Tibial nerve (tissue), 4 donors: ENCODE data around the gene SOCS7. TPM values are rescaled to one million over a fixed set of nuclear protein-coding genes. Genes with fewer than 3 reads are reported as not detected.
A peak's percentile ranks its signal among the peaks of the same experiment; 100 is the strongest.

ENCODE experiments used
- DNase-seq, 2 donors: peaks; one replicate each; pipeline ENCODE4 v3.0.0-alpha.2; 2019; ENCODE audit warnings: low spot score in 2 of 2
- H3K27ac ChIP-seq, 4 donors: fragments of 200-600 bp; sonication (generic) in 3 of 4; one replicate each; pipeline ENCODE4 v1.5.1; 2017 to 2019; ENCODE audit warnings: mild to moderate bottlenecking in 1 of 4
- H3K27me3 ChIP-seq, 2 donors: fragments of 200-600 bp; sonication (generic) in 1 of 2; one replicate each; pipeline versions ENCODE4 v1.5.1 to v1.6.0; 2017 to 2019
- H3K36me3 ChIP-seq, 3 donors: fragments of 200-600 bp; sonication (generic); one replicate each; pipeline ENCODE4 v1.5.1; 2018 to 2019
- H3K4me1 ChIP-seq, 4 donors: fragments of 200-600 bp; sonication (generic) in 3 of 4; one replicate each; pipeline ENCODE4 v1.5.1; 2017 to 2019
- H3K4me3 ChIP-seq, 4 donors: fragments of 200-600 bp; sonication (generic) in 3 of 4; one replicate each; pipeline ENCODE4 v1.5.1; 2017 to 2019; ENCODE audit warnings: mild to moderate bottlenecking in 1 of 4, moderate library complexity in 1 of 4
- H3K9me3 ChIP-seq, 4 donors: fragments of 200-600 bp; sonication (generic) in 3 of 4; one replicate each; pipeline ENCODE4 v1.5.1; 2017 to 2019
- EP300 ChIP-seq, 2 donors: sonication (generic); formaldehyde crosslinking; IDR thresholded peaks; one replicate each; pipeline ENCODE4 v1.6.1; 2017; ENCODE audit warnings: antibody characterized with exemption in 2 of 2, mild to moderate bottlenecking in 1 of 2
- POLR2A ChIP-seq, 2 donors: fragments of 450-650 bp; IDR thresholded peaks; one replicate each; pipeline ENCODE4 v1.6.1; 2017; ENCODE audit warnings: antibody characterized with exemption in 2 of 2, mild to moderate bottlenecking in 2 of 2, moderate library complexity in 2 of 2
- WGBS, 2 donors: methylation state at CpG; one replicate each; pipeline ENCODE4 v1.1.5; 2018; 5-methylcytosine and 5-hydroxymethylcytosine counted together
- total RNA-seq, 4 donors: library from RNA; depleted of rRNA; stranded (reverse); fragments of >200 nt; gene quantifications; one replicate each; pipeline ENCODE4 v1.1.0, GENCODE V29; 2016
- TF ChIP-seq, protein P1 (sequence below), 5 experiments: fragments of 200-600 bp in 3 of 5; fragments of 450-650 bp in 2 of 5; sonication (generic) in 3 of 5; IDR thresholded peaks; one replicate each; pipeline ENCODE4 v1.5.1; 2016 to 2019; ENCODE audit warnings: antibody characterized with exemption in 5 of 5, mild to moderate bottlenecking in 3 of 5, moderate library complexity in 2 of 5

SOCS7 gene
- total RNA-seq, 4 donors from 2014 or later, result 14.7 to 26.4 (median 17.8) TPM

DNA sequence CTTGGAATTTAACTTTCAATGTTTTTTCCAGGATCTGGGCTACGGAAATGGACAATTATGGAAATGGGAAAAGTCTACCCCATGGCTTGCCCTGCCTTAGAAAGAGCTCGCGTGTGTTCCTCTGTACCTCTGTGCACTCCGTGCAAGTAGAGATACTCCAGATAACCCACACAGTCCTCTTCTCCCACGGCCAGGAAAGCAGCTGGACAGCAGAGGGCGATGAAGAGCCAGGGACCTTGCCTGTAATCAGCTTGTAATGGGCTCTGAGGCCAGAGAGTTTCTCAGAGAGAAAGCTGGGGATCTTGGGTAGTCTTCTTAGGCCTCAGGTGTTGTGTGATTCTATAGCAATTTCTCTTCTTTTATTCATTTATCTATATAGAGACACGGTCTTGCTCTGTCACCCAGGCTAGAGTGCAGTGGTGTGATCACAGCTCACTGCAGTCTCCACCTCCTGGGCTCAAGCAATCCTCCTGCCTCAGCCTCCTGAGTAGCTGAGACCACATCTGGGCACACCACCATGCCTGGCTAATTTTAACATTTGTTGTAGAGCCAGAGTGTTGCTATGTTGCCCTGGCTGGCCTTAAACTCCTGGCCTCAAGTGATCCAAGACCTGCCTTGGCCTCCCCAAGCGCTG lies 2.4 kb upstream of the SOCS7 start:
- peak overlapping the region in 1 of 4 donors; percentile 3 for H3K27ac ChIP-seq
- TF ChIP-seq POLR2A (IDR thresholded peaks at IDR 0.05), result no peak
- TF ChIP-seq, protein P1, sequence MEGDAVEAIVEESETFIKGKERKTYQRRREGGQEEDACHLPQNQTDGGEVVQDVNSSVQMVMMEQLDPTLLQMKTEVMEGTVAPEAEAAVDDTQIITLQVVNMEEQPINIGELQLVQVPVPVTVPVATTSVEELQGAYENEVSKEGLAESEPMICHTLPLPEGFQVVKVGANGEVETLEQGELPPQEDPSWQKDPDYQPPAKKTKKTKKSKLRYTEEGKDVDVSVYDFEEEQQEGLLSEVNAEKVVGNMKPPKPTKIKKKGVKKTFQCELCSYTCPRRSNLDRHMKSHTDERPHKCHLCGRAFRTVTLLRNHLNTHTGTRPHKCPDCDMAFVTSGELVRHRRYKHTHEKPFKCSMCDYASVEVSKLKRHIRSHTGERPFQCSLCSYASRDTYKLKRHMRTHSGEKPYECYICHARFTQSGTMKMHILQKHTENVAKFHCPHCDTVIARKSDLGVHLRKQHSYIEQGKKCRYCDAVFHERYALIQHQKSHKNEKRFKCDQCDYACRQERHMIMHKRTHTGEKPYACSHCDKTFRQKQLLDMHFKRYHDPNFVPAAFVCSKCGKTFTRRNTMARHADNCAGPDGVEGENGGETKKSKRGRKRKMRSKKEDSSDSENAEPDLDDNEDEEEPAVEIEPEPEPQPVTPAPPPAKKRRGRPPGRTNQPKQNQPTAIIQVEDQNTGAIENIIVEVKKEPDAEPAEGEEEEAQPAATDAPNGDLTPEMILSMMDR (IDR thresholded peaks at IDR 0.05), result peak; percentile 80 to 95 (median 89)
- peak in 1 of 2 donors; percentile 7 for TF ChIP-seq EP300 (IDR thresholded peaks at IDR 0.05)
- H3K4me3 ChIP-seq, result no peak overlapping the region
- peaks cover 0 to 18% (median 9%) of the 10 kb centered on the region in 4 donors for H3K4me1 ChIP-seq
- H3K36me3 ChIP-seq, result no peaks in the 10 kb centered on the region
- WGBS, 2 donors, result 13 to 17% methylated on average over 8 of the region's 8 CpGs
- peak; percentile 83 to 96 for DNase-seq
- no peaks in the 10 kb centered on the region for H3K27me3 ChIP-seq
- H3K9me3 ChIP-seq, result no peaks in the 10 kb centered on the region

DNA sequence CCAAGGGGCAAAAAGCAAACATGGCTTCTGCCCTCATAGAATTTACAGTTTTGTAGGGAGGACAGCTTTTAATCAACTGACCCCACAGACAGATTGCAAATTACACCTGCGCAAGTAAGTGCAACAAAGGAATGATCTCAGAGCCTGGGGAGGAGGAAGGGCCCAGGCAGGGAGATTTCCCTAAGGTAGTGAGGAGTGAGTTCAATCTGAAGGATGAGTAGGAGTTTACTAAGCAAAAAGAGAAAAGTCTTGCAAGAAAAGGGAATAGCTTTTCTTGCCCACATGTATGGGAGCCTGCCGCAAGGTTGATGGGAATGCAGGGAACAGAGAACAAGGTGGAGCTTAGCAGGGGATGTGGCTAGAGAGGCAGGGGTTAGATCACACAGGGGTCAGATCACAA lies 1.6 kb upstream of the SOCS7 start:
- H3K36me3 ChIP-seq, result no peaks in the 10 kb centered on the region
- no peak for DNase-seq
- TF ChIP-seq, protein P1 (IDR thresholded peaks at IDR 0.05), result no peak
- TF ChIP-seq POLR2A (IDR thresholded peaks at IDR 0.05) (no peak), EP300 (IDR thresholded peaks at IDR 0.05) (no peak)
- H3K4me1 ChIP-seq, result peaks cover 0 to 26% (median 9%) of the 10 kb centered on the region in 4 donors
- no peaks in the 10 kb centered on the region for H3K9me3 ChIP-seq
- no peaks in the 10 kb centered on the region for H3K27me3 ChIP-seq
- WGBS, 2 donors, result 93 to 94% methylated on average over 2 of the region's 2 CpGs
- no peak overlapping the region for H3K4me3 ChIP-seq
- H3K27ac ChIP-seq, result no peak overlapping the region

DNA sequence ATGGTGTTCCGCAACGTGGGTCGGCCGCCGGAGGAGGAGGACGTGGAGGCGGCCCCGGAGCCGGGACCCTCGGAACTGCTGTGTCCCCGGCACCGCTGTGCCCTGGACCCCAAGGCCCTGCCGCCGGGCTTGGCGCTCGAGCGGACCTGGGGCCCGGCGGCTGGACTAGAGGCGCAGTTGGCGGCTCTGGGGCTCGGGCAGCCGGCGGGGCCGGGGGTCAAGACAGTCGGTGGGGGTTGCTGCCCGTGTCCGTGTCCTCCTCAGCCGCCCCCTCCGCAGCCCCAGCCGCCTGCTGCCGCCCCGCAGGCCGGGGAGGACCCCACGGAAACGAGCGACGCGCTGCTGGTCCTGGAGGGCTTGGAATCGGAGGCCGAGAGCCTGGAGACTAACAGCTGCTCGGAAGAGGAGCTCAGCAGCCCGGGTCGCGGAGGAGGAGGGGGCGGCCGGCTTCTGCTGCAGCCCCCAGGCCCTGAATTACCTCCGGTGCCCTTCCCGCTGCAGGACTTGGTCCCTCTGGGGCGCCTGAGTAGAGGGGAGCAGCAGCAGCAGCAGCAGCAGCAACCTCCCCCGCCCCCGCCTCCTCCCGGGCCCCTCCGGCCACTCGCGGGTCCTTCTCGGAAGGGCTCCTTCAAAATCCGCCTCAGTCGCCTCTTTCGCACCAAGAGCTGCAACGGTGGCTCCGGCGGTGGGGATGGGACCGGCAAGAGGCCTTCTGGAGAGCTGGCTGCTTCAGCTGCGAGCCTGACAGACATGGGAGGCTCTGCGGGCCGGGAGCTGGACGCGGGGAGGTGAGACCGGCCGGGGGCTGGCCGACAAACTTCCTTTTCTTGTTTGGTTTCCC lies 821 bp downstream of the SOCS7 start:
- Histone ChIP-seq H3K27me3 (no peaks in the 10 kb centered on the region), H3K36me3 (no peaks in the 10 kb centered on the region), H3K9me3 (no peaks in the 10 kb centered on the region), H3K27ac (peak overlapping the region; percentile 79 to 90 (median 86)), H3K4me3 (peak overlapping the region; percentile 64 to 91 (median 82)), H3K4me1 (peaks cover 0 to 48% (median 9%) of the 10 kb centered on the region in 4 donors)
- TF ChIP-seq, protein P1 (IDR thresholded peaks at IDR 0.05), result no peak
- TF ChIP-seq EP300 (IDR thresholded peaks at IDR 0.05), result no peak
- TF ChIP-seq POLR2A (IDR thresholded peaks at IDR 0.05), result no peak
- no peak for DNase-seq
- 0 to 2% methylated on average over 41 to 53 of the region's 72 CpGs for WGBS, 2 donors

DNA sequence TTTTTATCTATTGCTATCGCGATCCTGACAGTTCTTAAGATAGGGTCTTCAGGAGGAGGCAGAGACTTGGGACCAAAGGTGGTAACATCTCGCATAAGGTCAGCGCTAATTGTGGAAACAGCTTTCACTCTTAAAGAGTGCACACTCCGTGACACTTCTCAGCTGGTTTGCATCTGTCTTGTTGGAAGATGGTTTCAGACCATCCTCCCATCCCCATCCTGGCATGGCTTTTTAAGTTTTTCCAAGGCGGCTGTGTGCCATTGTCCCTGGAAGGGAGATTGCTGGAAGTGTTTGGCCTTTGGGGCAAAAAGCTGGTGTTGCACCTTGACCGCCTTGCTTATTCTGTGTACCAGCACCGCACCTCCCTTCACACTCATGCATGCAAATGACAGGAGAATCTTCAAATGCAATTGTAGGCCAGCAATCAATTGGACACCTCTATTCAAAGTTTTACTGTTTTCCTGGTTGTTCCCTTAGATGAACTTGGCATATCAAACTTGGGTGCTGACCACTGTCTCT lies 1.5 kb downstream of the SOCS7 start:
- peak overlapping the region in 3 of 4 donors; percentile 85 to 90 (median 87) for H3K27ac ChIP-seq
- no peak for TF ChIP-seq EP300 (IDR thresholded peaks at IDR 0.05)
- TF ChIP-seq POLR2A (IDR thresholded peaks at IDR 0.05), result no peak
- TF ChIP-seq, protein P1 (IDR thresholded peaks at IDR 0.05), result no peak
- 10 to 14% methylated on average over 8 of the region's 8 CpGs for WGBS, 2 donors

More for the DNA sequence above, 1.5 kb downstream of the SOCS7 start:
- no peak for DNase-seq
- no peaks in the 10 kb centered on the region for H3K9me3 ChIP-seq
- H3K4me3 ChIP-seq, result peak overlapping the region; percentile 64 to 91 (median 82)
- peaks cover 0 to 55% (median 9%) of the 10 kb centered on the region in 4 donors for H3K4me1 ChIP-seq
- H3K36me3 ChIP-seq, result no peaks in the 10 kb centered on the region
- no peaks in the 10 kb centered on the region for H3K27me3 ChIP-seq
